HCT116 (cell line): ENCODE measurements around the gene STK32C.

ENCODE experiments used
- CTCF ChIP-seq, 3 experiments: fragments of 200-600 bp in 1 of 3; sonication (generic) in 1 of 3; IDR thresholded peaks in 2 of 3; conservative IDR thresholded peaks in 1 of 3; 2 replicates each; pipeline ENCODE4 v1.5.1; 2012 to 2017; ENCODE audit warnings: low read depth in 2 of 3, low read length in 2 of 3, antibody characterized with exemption in 1 of 3, borderline replicate concordance in 1 of 3, control low read depth in 1 of 3, mild to moderate bottlenecking in 1 of 3, mixed read lengths in 1 of 3, mixed run types in 1 of 3, moderate library complexity in 1 of 3; ENCODE audit not compliant: insufficient read depth in 1 of 3
- FOSL1 ChIP-seq: IDR thresholded peaks from 2 replicates; pipeline ENCODE4 v1.6.1; 2012; ENCODE audit warnings: low read depth
- POLR2A ChIP-seq: IDR thresholded peaks from 2 replicates; pipeline ENCODE4 v1.7.0; 2011; ENCODE audit warnings: borderline replicate concordance; ENCODE audit not compliant: insufficient read depth, insufficient read length; ENCODE audit errors: extremely low read depth
- POLR2AphosphoS5 ChIP-seq: IDR thresholded peaks from 2 replicates; pipeline ENCODE4 v1.6.1; 2011; ENCODE audit warnings: mild to moderate bottlenecking, low read depth, low read length, moderate library complexity
- REST ChIP-seq: IDR thresholded peaks from 2 replicates; pipeline ENCODE4 v1.6.1; 2012; ENCODE audit warnings: low read depth
- SP1 ChIP-seq: IDR thresholded peaks from 2 replicates; pipeline ENCODE4 v1.6.1; 2012; ENCODE audit warnings: low read depth
- YY1 ChIP-seq: IDR thresholded peaks from 2 replicates; pipeline ENCODE4 v1.6.1; 2011; ENCODE audit warnings: low read length, low read depth, moderate library complexity, mild to moderate bottlenecking; ENCODE audit not compliant: insufficient replicate concordance; ENCODE audit errors: extremely low read depth

DNA sequence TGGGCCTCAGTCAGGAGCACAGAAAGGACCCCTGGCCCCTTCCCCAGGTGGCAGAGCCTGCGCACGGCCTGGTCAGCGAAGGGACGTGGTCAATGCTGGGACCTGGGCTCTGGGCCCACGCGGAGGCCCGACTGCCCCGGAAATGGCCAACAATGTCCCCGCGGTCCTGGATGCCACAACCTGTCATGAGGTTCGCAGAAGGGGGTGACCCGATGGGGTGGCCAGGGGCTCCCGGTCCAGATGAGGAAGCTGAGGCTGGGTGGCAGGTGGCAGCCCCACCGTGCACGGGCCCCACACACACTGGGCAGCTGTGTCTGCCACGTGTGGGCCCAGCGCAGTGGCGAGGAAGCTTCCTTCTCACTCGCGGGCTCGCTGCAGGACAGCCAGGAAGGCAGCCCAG is 71.6 kb downstream of the STK32C start:
- TF ChIP-seq SP1, result no peak
- no peak for TF ChIP-seq POLR2A
- TF ChIP-seq REST, result no peak
- no peak for TF ChIP-seq YY1
- no peak for TF ChIP-seq CTCF (IDR thresholded peaks at IDR 0.05 in 2 of 3, conservative IDR thresholded peaks at IDR 0.05 in 1 of 3; ENCODE audit: borderline replicate concordance in 1 of 3, insufficient read depth in 1 of 3, low read depth in 2 of 3, low read length in 2 of 3)
- TF ChIP-seq FOSL1, result no peak
- no peak for TF ChIP-seq POLR2AphosphoS5
